ENCODE measurements around the gene OCRL.

The OCRL gene

GRCh38 chrX:129590596-129590995, 50.5 kb downstream of the OCRL start:
- no peak for DNase-seq

- no peak for DNase-seq
Measured at GRCh38 chrX:129593137-129593536, 53.1 kb downstream of the OCRL start.

- no peak for DNase-seq
Measured at GRCh38 chrX:129594781-129595180, 54.7 kb downstream of the OCRL start.

GRCh38 chrX:129596077-129596476, 56.0 kb downstream of the OCRL start:
- no peak for DNase-seq

- DNase-seq, result no peak
Measured at GRCh38 chrX:129597905-129598304, 57.8 kb downstream of the OCRL start.

GRCh38 chrX:129599499-129599898, 59.4 kb downstream of the OCRL start:
- no peak for DNase-seq

GRCh38 chrX:129599996-129600395, 59.9 kb downstream of the OCRL start:
- DNase-seq, result no peak

GRCh38 chrX:129600981-129601424, 60.9 kb downstream of the OCRL start:
- peak in 2 of 3 experiments; percentile 11 to 39 for DNase-seq

GRCh38 chrX:129606918-129607317, 66.9 kb downstream of the OCRL start:
- peak; percentile 46 to 82 (median 75) for DNase-seq

- no peak for DNase-seq
Measured at GRCh38 chrX:129608496-129608895, 68.4 kb downstream of the OCRL start.

GRCh38 chrX:129609395-129609794, 69.3 kb downstream of the OCRL start:
- no peak for DNase-seq

GRCh38 chrX:129612396-129612795, 72.3 kb downstream of the OCRL start:
- DNase-seq, result no peak

- no peak for DNase-seq
Measured at GRCh38 chrX:129613596-129613995, 73.5 kb downstream of the OCRL start.

GRCh38 chrX:129614481-129615255, 74.6 kb downstream of the OCRL start:
- no peak for DNase-seq

- DNase-seq, result no peak
Measured at GRCh38 chrX:129617420-129617819, 77.4 kb downstream of the OCRL start.

- no peak for DNase-seq
Measured at GRCh38 chrX:129618997-129619396, 78.9 kb downstream of the OCRL start.

GRCh38 chrX:129622757-129623301, 82.8 kb downstream of the OCRL start:
- DNase-seq, result no peak

- no peak for DNase-seq
Measured at GRCh38 chrX:129626026-129626425, 86.0 kb downstream of the OCRL start.

GRCh38 chrX:129629837-129630236, 89.8 kb downstream of the OCRL start:
- no peak for DNase-seq

GRCh38 chrX:129631849-129632248, 91.8 kb downstream of the OCRL start:
- DNase-seq, result peak in 1 of 3 experiments; percentile 3

- no peak for DNase-seq
Measured at GRCh38 chrX:129632443-129632842, 92.4 kb downstream of the OCRL start.

GRCh38 chrX:129634541-129634940, 94.5 kb downstream of the OCRL start:
- DNase-seq, result peak in 2 of 3 experiments; percentile 22 to 73

GRCh38 chrX:129636175-129636681, 96.2 kb downstream of the OCRL start:
- no peak for DNase-seq
